ENCODE data around the gene AHNAK.
A peak's percentile ranks its signal among the peaks of the same experiment; 100 is the strongest.

AHNAK gene

DNA sequence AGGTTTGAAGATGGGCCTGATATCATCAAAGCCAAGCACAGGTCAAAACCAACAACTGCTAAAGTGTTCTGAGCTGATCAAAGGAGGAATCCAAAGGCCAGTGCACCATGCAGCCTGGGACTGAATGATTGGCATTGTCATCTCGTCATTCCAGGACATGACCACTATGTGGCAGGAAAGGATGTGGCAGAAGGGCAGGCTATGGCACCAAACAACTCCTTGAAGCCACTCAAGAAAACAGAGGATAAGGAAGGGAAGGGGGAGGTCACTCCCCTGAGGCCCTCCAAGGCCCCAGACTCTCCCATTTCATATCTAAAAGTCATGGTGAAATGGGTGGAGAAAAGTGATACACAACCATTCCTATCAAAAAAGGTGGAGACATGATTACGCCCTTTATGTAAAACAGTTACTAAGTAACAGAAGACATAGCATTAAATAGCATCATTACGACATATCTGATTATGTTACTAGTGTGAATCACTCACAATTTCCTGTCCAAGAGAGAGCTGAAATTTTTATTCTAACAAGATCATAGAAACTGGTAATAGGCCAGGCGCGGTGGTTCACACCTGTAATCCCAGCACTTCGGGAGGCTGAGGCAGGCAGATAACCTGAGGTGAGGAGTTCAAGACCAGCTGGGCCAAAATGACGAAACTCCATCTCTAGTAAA lies 49.3 kb downstream of the AHNAK start:
- DNase-seq: peak in 1 of 5 experiments; percentile 28

DNA sequence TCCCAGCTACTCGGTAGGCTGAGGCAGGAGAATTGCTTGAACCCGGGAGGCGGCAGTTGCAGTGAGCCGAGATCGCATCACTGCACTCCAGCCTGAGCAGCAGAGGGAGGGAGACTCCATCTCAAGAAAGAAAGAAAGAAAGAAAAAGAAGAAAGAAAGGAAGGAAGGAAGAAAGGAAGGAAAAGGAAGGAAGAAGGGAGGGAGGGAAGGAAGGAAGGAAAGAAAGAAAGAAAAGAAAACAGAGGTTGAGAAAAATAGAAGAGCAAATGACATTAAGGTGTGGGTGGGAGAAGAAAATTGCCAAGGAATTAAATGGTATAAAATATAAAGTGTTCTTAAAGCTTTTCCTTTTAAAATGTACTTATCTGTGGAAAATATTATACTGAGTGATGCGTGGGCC lies 49.9 kb downstream of the AHNAK start:
- no peak for DNase-seq

DNA sequence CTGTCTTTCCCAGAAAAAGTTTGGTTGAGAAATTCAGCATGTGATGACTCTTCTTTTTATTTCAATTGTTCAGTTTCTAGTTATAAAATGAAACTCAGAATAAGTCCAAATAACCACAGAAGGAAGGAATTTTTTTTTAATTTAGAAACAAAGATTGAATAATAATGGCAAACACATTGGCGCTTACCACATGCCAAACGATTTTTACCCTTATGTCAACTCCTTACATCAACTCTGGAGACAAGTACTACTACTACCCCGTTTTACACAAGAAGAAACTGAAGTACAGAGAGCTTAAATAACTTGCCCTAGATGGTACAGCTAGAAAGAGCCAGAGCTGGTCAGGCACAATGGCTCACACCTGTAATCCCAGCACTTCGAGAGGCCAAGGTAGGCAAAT lies 52.4 kb downstream of the AHNAK start:
- DNase-seq: no peak

DNA sequence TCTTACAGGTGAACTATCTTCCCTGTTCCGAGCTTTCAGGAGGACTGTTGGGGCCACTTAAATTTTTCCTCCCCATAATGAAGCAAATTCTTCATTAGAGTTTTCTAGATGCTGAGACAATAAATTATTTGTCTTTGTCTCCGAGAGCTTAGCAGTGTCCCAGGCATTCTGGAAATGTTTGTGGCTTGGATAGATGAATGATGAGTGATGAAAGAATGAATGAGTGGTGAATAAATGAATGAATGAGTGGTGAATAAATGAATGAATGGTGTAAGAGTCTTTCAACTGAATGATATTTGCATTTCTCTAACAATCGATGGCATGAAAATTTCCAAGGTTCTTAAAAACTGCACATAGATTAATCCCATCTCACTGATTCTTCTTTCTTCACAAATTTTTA lies 52.8 kb downstream of the AHNAK start:
- DNase-seq: no peak

DNA sequence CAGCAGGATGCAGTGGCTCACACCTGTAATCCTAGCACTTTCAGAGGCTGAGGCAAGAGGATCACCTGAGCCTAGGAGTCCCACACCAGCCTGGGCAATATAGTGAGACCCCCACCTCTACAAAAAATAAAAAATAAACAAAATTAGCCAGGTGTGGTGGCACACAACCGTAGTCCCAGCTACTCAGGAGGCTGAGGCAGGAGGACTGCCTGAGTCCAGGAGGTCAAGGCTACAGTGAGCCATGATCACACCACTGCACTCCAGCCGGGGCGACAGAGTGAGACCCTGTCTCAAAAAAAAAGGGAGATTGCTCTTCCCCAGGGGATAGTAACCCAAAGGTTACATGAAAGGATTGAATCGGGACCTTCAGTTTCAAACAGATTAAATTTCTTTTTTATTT lies 54.0 kb downstream of the AHNAK start:
- no peak for DNase-seq

DNA sequence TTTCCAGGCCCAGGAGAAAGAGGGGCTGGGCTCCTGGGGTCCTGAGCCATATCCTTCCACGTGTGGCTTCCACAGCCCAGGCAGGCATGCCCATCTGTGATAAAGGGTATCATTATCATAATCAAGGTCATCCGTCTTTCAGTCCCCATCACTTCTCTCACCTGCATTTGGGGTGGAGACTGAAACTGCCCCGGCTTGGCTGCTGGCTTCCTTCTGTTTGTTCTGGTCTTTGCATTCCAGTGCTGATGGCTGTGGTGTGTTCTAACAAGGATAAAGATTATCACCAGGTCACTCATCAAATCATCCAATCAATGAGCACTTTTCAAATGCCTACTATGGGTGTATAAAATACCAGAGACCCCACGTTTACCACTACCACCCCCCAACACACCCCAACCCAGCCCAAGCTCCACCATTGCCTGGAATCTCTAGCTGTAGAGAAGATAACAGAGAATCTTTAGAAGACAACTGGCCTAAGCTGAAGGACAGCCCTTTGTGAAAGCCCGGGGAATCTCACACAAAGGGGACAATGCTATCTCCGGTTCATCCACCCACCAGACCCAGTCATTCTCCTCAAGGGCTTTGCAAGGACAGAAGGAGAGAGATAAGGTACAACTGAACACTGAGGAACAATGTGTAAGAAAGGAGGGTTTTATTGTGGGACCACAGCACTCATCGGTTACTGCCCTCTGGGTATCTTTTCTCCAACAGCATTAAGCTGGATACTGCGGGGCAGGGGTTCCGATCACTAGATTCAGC lies 54.9 kb downstream of the AHNAK start:
- DNase-seq: no peak

DNA sequence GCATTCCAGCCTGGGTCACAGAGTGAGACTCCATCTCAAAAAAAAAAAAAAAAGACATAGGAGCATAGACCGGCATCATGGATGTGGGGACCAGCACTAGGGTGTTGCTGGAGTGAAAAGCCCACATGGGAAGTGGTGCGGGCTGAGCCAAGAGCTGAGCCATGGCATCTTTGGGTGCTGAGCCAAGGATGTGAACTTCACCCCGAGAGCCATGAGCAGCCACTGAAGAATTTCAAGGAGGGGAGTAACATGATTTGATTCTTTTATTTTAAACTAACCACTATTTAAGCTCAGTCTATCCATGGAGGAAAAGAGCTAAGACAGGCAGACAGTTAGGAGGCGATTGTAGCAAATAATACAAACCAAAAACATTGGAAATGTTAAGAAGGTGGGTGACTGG lies 57.4 kb downstream of the AHNAK start:
- no peak for DNase-seq

DNA sequence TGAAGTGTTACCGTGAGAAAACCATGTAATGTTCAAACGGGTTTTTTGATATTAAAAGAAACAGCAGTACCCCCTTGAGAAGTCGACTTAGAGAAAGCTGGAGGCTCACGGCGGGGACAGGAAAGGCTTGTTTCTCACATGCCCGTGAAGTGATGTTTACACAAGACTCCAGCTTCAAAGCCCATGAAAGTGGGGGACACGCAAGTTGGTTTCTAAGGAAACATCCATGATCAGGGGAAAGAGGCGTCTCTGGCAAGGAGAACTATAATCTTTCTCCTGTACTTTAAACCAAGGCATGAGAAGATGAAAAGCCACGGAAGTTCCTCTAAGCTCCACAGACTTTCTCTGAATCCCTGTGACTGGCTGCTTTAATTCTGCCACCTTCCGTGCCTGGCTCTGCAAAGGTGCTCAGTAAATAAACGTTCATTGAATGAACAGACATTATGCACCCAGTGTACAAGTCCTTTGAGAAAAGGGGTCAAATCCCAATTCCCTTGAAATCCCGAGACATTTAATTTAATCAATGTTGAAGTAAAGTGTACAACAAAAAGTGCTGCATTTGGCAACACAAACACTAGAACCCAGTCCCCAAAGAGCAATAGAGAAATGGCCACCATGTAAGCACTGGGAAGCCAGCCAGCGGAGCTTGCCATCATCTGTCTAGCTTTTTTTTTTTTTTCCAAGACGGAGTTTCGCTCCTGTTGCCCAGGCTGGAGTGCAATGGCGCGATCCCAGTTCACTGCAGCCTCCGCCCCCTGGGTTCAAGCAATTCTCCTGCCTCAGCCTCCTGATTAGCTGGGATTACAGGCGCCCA lies 58.7 kb downstream of the AHNAK start:
- DNase-seq: no peak

DNA sequence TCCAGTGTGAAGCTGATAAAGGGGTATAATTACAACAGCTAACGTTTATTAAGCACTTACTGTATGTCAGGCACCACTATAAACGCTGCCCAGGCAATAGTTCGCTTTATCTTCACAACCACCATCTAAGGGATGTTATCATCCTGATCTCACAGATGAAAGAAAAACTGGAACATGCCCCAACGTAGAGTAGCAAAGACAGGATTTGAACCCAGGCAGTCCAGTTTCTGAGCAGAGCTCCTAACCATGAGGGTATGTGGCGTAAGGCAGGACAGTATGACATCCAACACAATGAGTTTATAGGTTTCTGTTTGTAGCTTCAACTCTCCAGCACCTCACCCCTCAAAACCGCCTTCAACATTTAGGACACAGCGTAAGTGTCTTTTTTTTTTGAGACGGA lies 59.5 kb downstream of the AHNAK start:
- no peak for DNase-seq

DNA sequence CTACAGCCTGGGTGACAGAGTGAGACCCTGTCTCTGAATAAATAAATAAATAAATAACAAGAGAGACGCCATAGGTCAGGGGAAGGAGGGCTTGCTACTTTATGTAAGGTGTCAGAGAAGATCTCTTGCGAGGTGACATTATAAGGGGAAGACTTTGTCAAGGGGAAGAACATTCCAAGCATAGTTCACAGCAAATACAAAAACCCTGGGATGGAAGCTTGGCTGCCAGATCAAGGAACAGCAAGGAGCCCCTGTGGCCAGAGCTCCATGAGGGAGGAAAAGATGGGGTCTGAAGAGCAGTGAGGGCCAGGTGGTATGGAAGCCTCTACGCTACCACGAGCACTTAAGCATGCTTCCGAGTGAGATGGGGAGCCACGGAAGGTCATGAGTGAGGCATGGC lies 62.3 kb downstream of the AHNAK start:
- DNase-seq: no peak

DNA sequence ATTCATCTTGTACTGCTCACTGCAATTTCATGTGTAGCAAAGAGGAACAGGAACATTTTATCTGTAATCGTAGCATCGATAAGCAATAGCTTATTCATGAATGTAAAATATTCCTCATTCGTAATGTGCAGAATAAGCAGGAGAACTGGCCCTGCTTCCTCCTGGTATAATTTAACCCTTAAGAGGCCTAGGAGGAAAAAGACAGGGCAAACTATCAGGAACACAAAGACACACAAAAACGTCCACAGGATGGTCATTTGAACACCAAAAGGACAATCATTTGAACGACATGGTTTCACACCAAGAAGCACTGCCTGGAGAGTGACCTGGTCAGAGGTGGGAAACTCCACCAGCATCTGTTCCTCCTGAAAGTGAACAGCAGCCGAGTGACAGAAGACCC lies 63.9 kb downstream of the AHNAK start:
- no peak for DNase-seq

DNA sequence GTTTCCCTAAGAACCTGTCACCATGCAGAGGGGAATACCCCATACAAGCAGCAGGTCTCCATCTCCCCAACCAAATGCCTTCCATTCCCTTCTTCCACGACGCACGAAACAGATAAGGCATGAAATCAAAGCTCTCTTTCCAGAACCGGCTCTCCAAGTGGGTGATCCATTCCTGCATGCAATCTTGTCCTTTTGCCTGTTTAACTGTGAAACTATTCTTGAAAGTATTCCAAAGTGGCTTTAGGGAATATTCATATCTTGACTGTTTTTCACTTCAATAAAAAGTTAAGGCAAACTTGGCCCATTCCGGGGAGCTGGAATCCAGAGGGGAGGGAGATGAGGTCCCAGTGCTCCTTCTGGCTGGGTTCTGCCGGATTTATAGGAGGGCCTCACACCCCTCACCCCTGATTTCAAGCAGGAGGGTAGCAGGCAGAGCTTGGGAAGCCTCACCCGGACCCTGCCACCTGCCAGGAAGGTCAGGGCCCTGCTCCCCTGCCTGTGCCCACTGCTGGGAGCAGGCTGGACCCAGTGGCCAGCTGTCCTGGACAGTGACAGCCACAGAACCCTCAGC lies 66.9 kb downstream of the AHNAK start:
- DNase-seq: no peak

DNA sequence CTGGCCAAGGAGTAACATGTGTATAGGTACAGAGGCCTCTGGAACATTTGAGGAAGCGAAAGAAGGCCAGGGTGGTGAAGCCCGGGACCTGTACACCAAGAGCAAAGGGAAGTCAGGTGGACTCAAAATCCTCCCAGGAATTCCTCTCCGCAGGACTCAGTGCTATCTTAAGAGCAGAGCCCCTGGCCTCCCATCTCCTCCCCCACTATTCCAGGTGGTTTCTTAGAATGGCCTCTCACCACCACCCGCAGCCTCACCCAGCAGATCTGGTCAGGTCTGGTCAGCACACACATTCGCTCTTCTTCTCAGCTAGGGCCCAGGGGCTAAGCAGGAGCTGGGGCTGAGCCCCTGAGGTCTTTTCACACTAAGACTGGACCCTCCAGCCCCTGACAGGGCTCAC lies 68.7 kb downstream of the AHNAK start:
- DNase-seq: no peak

DNA sequence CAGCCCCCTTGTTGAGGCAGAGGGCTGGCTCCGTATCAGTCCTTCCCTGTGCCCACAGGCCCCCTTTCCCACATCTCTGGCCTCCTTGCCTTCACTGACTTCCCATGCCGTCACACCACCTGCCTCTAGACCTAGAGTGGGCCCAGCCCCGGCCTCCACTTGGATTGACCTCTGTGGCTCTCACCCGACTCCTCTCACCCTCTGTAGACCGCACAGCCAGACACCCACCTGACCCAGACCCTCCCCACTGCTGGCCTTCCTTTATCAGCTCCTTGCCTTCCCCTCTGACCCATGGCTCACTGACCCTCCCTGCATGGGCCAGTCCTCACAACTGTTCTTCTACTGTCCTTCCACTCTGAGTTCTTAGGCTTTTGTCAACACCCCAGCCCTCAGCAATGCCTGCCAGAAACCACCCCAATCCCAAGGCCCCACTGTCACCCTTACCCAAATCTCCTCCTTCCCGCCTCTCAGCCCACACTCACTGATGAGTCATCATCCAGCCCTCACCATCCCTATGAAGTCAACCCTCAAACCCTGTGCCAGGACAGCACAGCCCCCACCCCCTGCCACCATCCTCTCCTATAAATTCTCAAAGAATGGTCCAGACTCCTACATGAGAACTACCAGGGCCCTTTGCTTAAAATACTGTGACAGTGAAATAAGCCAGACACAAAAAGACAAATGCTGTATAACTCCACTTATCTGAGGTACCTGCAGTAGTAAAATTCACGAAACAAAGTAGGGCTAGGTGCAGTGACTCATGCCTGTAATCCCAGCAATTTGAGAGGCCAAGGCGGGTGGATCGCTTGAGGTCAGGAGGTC lies 74.3 kb downstream of the AHNAK start:
- no peak for DNase-seq

DNA sequence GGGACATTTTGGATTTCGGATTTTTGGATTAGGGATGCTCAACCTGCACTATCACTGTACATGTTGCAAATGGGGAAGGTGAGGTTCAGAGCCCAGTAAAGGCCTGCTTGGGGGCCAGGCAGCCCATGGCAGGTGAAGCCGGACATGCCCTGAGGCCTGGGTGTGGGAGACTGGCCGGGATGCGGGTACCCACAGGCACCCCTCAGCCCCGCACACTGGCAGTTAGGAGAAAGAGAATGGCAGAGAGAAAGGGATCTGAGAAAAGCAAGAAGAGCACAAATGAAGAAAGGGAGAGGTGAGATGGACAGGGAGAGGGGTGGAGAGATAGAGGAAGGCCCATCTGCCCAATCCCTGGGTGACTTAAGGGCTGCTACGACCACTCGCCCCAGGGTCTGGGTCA lies 75.0 kb downstream of the AHNAK start:
- DNase-seq: no peak

DNA sequence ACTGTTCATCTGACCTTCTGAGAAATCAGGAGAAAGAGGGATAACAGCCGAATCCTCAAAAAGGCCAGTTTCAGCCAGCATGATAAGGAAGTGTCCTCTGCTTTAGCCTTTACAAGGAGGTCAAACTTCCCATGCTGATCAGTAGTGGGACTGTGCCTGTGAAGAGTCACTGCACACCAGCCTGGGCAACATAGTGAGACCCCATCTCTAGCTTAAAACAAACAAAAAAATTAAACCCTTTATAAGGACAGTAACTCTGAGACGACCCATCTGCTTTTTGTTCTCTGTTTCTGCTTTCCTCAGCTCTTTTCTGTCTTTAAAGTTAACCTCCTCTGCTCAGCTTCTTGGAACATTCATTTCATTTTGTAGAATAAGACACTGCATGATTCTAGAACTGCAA lies 78.0 kb downstream of the AHNAK start:
- DNase-seq: no peak

DNA sequence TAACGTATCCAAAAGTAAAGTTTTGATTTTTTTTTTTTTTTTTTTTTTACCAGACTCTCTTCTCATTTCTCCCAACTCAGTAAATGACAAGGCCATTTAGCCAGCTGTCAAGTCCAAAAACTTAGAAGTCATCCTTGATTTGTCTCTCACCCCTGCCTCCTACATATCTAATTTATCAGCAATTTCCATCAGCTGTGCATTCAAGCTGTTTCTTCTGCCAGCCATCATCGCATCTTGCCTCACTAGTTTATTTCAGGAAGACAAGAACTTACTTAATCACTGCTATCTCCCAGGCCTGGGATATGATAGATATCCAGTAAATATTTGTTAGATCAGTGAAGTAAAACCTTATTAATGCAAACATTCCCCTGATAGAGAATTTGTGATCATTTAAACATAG lies 80.2 kb downstream of the AHNAK start:
- no peak for DNase-seq

DNA sequence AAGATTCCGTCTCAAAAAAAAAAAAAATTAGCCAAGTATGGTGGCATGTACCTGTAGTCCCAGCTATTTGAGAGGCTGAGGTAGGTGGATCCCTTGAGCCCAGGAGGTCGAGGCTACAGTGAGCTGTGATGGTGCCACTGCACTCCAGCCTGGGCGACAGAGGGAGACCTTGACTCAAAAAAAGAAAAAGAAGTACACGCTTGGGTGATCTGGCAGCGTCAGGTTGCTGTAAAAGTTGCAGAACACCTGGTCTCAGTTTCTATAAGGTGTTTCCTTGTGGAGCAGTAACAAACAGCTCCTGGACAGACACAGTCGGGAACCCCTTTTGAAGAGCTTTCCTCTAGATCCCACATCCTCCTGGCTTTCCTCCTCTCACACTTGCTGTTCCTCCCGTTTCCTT lies 82.0 kb downstream of the AHNAK start:
- DNase-seq: no peak

DNA sequence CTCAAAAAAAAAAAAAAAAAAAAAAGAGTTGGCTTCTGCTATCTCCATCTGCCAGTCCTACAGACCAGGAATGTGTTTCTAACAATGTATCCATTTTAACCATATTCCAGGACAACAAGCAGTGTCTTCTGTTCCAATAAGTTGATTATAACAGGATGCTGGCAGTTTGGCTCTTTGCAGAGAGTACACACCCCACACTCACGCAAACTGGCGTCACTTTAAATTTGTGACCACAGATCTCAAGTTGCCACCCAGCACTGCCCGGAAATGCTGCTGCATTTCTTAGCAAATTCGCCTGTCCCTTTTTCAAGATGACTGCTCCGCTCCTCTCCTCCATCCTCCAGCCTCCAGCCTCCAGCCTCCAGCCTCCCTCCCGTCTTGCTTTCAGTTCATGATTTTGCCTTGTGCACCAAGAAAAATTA lies 83.5 kb downstream of the AHNAK start:
- DNase-seq: peak in 1 of 5 experiments; percentile 64

DNA sequence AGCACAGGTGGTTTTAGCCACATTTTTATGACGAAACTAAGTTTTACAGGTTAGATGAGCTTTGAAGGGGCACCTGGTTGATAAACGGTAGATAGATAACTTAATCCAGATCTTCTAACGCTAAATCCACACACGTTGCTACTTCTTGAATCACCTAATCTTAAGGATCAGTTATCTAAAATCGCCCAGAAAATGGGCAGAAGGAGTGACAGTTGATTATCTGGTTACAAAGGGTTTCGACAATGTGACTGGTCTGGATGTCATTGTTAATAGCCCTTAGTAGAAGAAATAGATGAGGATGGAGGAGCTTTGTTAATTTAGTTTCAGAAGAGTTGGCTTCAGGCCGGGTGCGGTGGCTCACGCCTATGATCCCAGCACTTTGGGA lies 84.1 kb downstream of the AHNAK start:
- DNase-seq: no peak

DNA sequence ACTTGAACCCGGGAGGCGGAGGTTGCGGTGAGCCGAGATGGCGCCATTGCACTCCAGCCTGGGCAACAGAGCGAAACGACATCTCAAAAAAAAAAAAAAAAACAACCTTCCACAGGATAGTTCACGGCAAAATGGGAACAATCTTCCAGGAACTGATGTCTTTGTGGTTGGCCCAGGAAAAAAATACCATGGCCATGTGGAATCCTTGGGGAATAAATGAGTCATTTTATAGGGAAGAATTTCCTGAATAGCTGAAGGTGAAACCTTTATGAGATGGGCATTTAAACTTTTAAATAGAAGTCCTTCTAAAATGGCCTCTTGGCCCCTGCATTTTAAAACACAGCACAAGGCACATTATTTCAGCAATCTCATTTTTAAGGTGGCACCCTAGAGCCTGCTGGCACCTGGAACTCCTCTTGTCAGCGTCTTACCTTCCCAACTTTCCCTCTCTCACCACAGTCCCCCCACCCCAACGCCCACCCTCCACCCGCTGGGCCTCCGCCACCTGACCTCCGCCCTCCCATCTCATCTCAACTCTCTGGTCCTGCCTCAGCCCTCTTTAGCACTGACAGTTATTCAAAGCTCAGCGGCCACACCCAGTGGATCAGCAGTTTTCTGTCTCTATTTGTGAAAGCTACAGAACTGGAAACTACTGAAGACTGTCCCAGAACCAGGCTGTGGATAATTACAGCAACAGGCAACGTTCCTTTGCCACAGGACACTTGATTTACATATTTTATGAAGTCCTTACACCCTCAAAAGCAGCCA lies 84.7 kb downstream of the AHNAK start:
- DNase-seq: no peak

DNA sequence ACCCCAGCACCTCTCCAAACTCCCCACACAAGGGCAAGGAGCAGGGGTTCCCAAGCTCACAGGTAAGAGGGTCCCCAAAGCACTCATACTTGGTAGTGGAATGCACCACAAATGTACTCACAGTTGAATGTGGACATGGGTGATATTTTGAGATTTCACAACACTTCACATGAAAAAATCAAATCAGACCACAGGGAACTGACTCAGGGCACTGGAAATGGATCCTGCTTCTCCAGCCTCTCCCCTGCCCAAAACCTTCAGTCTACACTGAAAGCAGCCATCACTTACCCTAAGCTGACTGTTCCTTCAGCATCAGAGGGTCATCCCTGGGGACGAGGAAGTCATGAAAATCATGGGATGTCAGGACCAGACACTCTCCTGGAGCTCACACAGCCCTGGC lies 87.5 kb downstream of the AHNAK start:
- no peak for DNase-seq
